ENCODE measurements around the gene RASSF7. TPM values are rescaled to one million over a fixed set of nuclear protein-coding genes. Genes with fewer than 3 reads are reported as not detected.
A peak's percentile ranks its signal among the peaks of the same experiment; 100 is the strongest.

Gene RASSF7
- polyA plus RNA-seq, 1 of the 3 experiments (the other 2 are of a cell fraction): 19.8 TPM

DNA sequence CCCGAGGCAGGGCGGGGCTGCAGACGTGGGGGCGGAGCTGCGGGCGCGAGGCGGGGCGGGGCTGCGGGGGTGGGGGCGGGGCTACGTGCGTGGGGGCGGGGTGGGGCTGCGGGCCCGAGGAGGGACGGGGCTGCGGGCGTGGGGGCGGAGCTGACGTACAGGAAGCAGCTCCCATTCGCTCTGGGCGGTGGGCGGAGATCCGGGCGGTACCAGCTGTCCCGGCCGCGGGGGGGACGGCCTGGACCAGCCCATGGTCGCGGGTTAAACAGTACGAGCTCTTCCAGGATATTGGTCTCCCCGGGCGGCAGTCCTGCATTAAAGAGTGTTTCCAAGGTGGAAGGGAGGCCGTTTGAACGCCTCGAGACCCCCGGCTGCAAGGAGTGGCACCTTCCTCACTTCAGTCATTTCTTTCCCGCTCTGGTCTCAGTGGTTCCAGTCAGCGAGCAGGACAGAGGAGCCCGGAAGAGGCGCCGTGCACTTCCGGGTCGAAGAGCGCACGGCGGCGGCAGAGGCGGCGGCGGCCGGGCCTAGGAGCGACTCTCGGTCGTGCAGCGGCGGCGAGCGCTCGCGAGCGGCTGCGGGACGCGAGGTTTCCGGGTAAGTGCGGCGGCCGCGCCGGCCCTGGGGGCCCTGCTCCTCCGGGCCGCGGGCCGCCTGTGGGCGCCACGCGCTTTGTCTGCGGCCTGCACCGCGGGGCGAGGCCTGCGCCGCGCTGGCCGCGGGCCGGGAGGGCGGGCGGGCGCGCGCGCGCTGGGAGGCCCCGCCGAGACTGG lies 15.4 kb downstream of the RASSF7 start, which contains the start of gene PHRF1:
TSS of gene PHRF1 (plus strand) at position 475 of the 773 bp plus-strand sequence. CDS start 5,043 bp downstream, outside the sequence.
- Histone ChIP-seq H3K79me2 (ENCODE audit: insufficient read depth) (peaks cover 49% of the 10 kb centered on the region), H3K27me3 (ENCODE audit: insufficient read depth) (no peaks in the 10 kb centered on the region), H4K20me1 (ENCODE audit: insufficient read depth) (peaks cover 45% of the 10 kb centered on the region), H3K27ac (ENCODE audit: low read depth in 2 of 2, low read length in 1 of 2) (peak within 1 kb of the TSS; percentile 77 to 98), H3K4me2 (peak within 1 kb of the TSS; percentile 97), H3K9ac (peak within 1 kb of the TSS; percentile 89), H3K9me3 (no peaks in the 10 kb centered on the region), H3K4me1 (ENCODE audit: control insufficient read depth in 1 of 2, insufficient read depth in 2 of 2, low read depth in 1 of 2, low read length in 1 of 2) (peaks cover 4 to 29% of the 10 kb centered on the region in 2 experiments; a peak in 3 of 4 replicates), H2AFZ (ENCODE audit: low read depth) (peak within 1 kb of the TSS; percentile 93), H3K4me3 (ENCODE audit: low read depth in 2 of 2, low read length in 1 of 2) (peak within 1 kb of the TSS; percentile 93 to 98), H3F3A (replicated peaks; ENCODE audit: insufficient read depth) (no peaks in the 10 kb centered on the region), H3K36me3 (replicated peaks in 1 of 2; ENCODE audit: control insufficient read depth in 1 of 2, insufficient read depth in 2 of 2, low read length in 1 of 2) (no peaks in the 10 kb centered on the region), H3K9me2 (no peaks in the 10 kb centered on the region)
- 1% methylated on average over 32 of the region's 99 CpGs for WGBS (ENCODE audit: low lambda C conversion rate)
- DNase-seq: peak; percentile 100
- ChIA-PET CTCF (interaction anchor here (0.6 to 1.5 kb wide), 5 partner anchors 10 to 151 kb away, joined by 3 to 5 read pairs (median 3); no protein-coding TSS in a partner anchor), POLR2A (interaction anchor here (0.7 to 1.8 kb wide), 6 partner anchors 10 to 70 kb away, joined by 3 to 14 read pairs (median 3); no protein-coding TSS in a partner anchor)
- TF ChIP-seq TCF12 (IDR thresholded peaks at IDR 0.05) (no peak), REST (IDR thresholded peaks at IDR 0.05; ENCODE audit: low read depth, low read length) (0 out of 2 replicates have a peak, but pooled peaks have one; percentile 41), SMC3 (IDR thresholded peaks at IDR 0.05; ENCODE audit: low read depth, low read length) (no peak), RFX5 (IDR thresholded peaks at IDR 0.05; ENCODE audit: low read length) (no peak), RAD21 (IDR thresholded peaks at IDR 0.05; ENCODE audit: low read length) (no peak), CTCF (IDR thresholded peaks at IDR 0.05) (no peak), GABPA (IDR thresholded peaks at IDR 0.05; ENCODE audit: low read depth) (peak; percentile 90), JUND (IDR thresholded peaks at IDR 0.05) (no peak), EP300 (IDR thresholded peaks at IDR 0.05; ENCODE audit: borderline replicate concordance in 1 of 2, low read depth in 1 of 2, low read length in 1 of 2) (peak in 1 of 2 experiments; percentile 49; a peak in 1 of 4 replicates), TAF1 (IDR thresholded peaks at IDR 0.05; ENCODE audit: borderline replicate concordance, low read depth, low read length) (peak; percentile 97), MXI1 (IDR thresholded peaks at IDR 0.05; ENCODE audit: low read depth, low read length) (peak; percentile 31; the same call in 1 of the 2 replicates), FOXJ3 (CRISPR knock-in tag; IDR thresholded peaks at IDR 0.05) (no peak), ELF1 (IDR thresholded peaks at IDR 0.05) (peak; percentile 88), USF2 (IDR thresholded peaks at IDR 0.05; ENCODE audit: borderline replicate concordance, low read depth, low read length) (no peak), MAX (IDR thresholded peaks at IDR 0.05; ENCODE audit: low read depth) (peak; percentile 59; the same call in 1 of the 2 replicates), RXRA (IDR thresholded peaks at IDR 0.05; ENCODE audit: borderline replicate concordance, low read depth) (no peak), RCOR1 (IDR thresholded peaks at IDR 0.05; ENCODE audit: low read length) (no peak), TEAD4 (IDR thresholded peaks at IDR 0.05; ENCODE audit: borderline replicate concordance, insufficient read depth) (no peak), MEF2A (IDR thresholded peaks at IDR 0.05; ENCODE audit: borderline replicate concordance, low read depth) (no peak), POLR2AphosphoS5 (IDR thresholded peaks at IDR 0.05; ENCODE audit: low read depth, low read length) (peak; percentile 72; the same call in 1 of the 2 replicates), GATA2 (CRISPR knock-in tag; IDR thresholded peaks at IDR 0.05) (no peak), NRF1 (IDR thresholded peaks at IDR 0.05; ENCODE audit: low read depth, low read length) (no peak), SIN3A (IDR thresholded peaks at IDR 0.05; ENCODE audit: borderline replicate concordance, low read depth, low read length) (peak; percentile 48; the same call in 1 of the 2 replicates)
- TF ChIP-seq, protein P1, sequence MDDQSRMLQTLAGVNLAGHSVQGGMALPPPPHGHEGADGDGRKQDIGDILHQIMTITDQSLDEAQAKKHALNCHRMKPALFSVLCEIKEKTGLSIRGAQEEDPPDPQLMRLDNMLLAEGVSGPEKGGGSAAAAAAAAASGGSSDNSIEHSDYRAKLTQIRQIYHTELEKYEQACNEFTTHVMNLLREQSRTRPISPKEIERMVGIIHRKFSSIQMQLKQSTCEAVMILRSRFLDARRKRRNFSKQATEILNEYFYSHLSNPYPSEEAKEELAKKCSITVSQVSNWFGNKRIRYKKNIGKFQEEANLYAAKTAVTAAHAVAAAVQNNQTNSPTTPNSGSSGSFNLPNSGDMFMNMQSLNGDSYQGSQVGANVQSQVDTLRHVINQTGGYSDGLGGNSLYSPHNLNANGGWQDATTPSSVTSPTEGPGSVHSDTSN (IDR thresholded peaks at IDR 0.05): 0 out of 2 replicates have a peak, but pooled peaks have one; percentile 3
- TF ChIP-seq, protein P2, sequence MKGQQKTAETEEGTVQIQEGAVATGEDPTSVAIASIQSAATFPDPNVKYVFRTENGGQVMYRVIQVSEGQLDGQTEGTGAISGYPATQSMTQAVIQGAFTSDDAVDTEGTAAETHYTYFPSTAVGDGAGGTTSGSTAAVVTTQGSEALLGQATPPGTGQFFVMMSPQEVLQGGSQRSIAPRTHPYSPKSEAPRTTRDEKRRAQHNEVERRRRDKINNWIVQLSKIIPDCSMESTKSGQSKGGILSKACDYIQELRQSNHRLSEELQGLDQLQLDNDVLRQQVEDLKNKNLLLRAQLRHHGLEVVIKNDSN (IDR thresholded peaks at IDR 0.05; ENCODE audit: borderline replicate concordance, low read depth): no peak
